ENCODE results near the gene PRDM7.

DNA sequence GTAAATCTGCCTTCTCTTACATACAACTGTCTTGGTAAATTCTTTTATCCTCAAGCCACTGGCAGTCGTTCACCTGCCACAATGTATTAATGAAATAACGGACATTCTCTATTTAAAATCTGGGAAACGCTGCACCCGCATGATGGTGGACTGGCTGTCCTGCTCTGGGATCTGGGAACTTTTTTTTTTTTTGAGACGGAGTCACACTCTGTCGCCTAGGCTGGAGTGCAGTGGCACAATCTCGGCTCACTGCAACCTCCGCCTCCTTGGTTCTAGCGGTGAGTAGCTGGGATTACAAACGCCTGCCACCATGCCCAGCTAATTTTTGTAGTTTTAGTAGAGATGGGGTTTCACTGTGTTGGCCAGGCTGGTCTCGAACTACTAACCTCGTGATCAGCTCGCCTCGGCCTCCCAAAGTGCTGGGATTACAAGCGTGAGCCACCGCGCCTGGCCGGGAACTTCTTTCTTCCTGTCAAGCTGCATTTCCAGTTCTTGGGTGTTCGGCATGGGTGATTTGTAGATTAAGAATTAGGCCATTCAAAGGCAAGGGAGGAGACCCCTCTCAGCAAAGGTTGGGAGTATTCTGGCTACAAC is 28.3 kb downstream of the PRDM7 start:
- TF ChIP-seq, protein P1, sequence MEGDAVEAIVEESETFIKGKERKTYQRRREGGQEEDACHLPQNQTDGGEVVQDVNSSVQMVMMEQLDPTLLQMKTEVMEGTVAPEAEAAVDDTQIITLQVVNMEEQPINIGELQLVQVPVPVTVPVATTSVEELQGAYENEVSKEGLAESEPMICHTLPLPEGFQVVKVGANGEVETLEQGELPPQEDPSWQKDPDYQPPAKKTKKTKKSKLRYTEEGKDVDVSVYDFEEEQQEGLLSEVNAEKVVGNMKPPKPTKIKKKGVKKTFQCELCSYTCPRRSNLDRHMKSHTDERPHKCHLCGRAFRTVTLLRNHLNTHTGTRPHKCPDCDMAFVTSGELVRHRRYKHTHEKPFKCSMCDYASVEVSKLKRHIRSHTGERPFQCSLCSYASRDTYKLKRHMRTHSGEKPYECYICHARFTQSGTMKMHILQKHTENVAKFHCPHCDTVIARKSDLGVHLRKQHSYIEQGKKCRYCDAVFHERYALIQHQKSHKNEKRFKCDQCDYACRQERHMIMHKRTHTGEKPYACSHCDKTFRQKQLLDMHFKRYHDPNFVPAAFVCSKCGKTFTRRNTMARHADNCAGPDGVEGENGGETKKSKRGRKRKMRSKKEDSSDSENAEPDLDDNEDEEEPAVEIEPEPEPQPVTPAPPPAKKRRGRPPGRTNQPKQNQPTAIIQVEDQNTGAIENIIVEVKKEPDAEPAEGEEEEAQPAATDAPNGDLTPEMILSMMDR (IDR thresholded peaks at IDR 0.05) = no peak
- TF ChIP-seq POLR2AphosphoS5 (IDR thresholded peaks at IDR 0.05) (no peak), EP300 (IDR thresholded peaks at IDR 0.05) (no peak)

All from gastroesophageal sphincter (tissue), 3 donors.